Calu3 (cell line): ENCODE measurements around the gene COQ2. TPM values are rescaled to one million over a fixed set of nuclear protein-coding genes. Genes with fewer than 3 reads are reported as not detected.

ENCODE experiments used
- BruUV-seq: library from RNA; stranded (reverse); fragments of 400-500 nt; replicated peaks from 2 replicates; lab custom pipeline; 2021; lab: Mats Ljungman, UMichigan
- CTCF ChIA-PET: fragments of 300-600 bp; sonication (Branson Sonifier 250); formaldehyde crosslinking; loops from one replicate; lab custom pipeline; 2022; ENCODE audit warnings: antibody characterized with exemption; lab: Charles Lee
- DNase-seq: peaks from one replicate; pipeline ENCODE4 v3.0.0; 2022
- H3K27ac Mint-ChIP-seq: one replicate; pipeline ENCODE4 v1.8.0; 2022; ENCODE audit warnings: mixed read lengths; ENCODE audit not compliant: unreplicated experiment
- H3K27me3 Mint-ChIP-seq: one replicate; pipeline ENCODE4 v1.8.0; 2022; ENCODE audit warnings: mixed read lengths; ENCODE audit not compliant: unreplicated experiment
- H3K36me3 Mint-ChIP-seq: one replicate; pipeline ENCODE4 v1.8.0; 2022; ENCODE audit warnings: mild to moderate bottlenecking, moderate library complexity, mixed read lengths; ENCODE audit not compliant: insufficient read depth, unreplicated experiment
- H3K4me1 Mint-ChIP-seq: one replicate; pipeline ENCODE4 v1.8.0; 2022; ENCODE audit warnings: mild to moderate bottlenecking, low read depth, mixed read lengths; ENCODE audit not compliant: unreplicated experiment
- H3K4me3 Mint-ChIP-seq: one replicate; pipeline ENCODE4 v1.8.0; 2022; ENCODE audit warnings: mild to moderate bottlenecking, low read depth, moderate library complexity, mixed read lengths; ENCODE audit not compliant: unreplicated experiment
- H3K9me3 Mint-ChIP-seq: one replicate; pipeline ENCODE4 v1.8.0; 2022; ENCODE audit warnings: low read depth, mixed read lengths; ENCODE audit not compliant: unreplicated experiment
- intact Hi-C: fragments of 100-400 bp; cut with micrococcal nuclease; formaldehyde crosslinking; loops from one replicate; pipeline ENCODE4 v1.10.0; 2022; ENCODE audit not compliant: unreplicated experiment
- total RNA-seq: library from RNA; stranded (reverse); gene quantifications from 2 replicates; pipeline ENCODE4 v1.2.3, GENCODE V29; 2022
- TF ChIP-seq, protein P1 (sequence below): fragments of 200-600 bp; IDR thresholded peaks from one replicate; pipeline ENCODE4 v1.8.0; 2022; ENCODE audit warnings: antibody characterized with exemption; ENCODE audit not compliant: unreplicated experiment

The COQ2 gene
- total RNA-seq, 1 experiment from 2014 or later: 16.3 TPM

- CTCF ChIA-PET: interaction anchor here (0.6 to 0.8 kb wide), 3 partner anchors 363 to 655 kb away, joined by 3 read pairs; no protein-coding TSS in a partner anchor
- peak overlapping the region; percentile 83 for H3K4me3 Mint-ChIP-seq
- H3K27ac Mint-ChIP-seq: peak overlapping the region; percentile 84
- TF ChIP-seq, protein P1, sequence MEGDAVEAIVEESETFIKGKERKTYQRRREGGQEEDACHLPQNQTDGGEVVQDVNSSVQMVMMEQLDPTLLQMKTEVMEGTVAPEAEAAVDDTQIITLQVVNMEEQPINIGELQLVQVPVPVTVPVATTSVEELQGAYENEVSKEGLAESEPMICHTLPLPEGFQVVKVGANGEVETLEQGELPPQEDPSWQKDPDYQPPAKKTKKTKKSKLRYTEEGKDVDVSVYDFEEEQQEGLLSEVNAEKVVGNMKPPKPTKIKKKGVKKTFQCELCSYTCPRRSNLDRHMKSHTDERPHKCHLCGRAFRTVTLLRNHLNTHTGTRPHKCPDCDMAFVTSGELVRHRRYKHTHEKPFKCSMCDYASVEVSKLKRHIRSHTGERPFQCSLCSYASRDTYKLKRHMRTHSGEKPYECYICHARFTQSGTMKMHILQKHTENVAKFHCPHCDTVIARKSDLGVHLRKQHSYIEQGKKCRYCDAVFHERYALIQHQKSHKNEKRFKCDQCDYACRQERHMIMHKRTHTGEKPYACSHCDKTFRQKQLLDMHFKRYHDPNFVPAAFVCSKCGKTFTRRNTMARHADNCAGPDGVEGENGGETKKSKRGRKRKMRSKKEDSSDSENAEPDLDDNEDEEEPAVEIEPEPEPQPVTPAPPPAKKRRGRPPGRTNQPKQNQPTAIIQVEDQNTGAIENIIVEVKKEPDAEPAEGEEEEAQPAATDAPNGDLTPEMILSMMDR: no peak
- no TSS peak for BruUV-seq
- H3K4me1 Mint-ChIP-seq: peaks cover 21% of the 10 kb centered on the region
- no peaks in the 10 kb centered on the region for H3K27me3 Mint-ChIP-seq
- intact Hi-C loops: no loop called here
- DNase-seq: peak; percentile 2
- H3K9me3 Mint-ChIP-seq: no peaks in the 10 kb centered on the region
- H3K36me3 Mint-ChIP-seq: peaks cover 15% of the 10 kb centered on the region
Measured at GRCh38 chr4:83285055-83285407, 433 bp upstream of the COQ2 start.

- BruUV-seq: no TSS peak
- peaks cover 21% of the 10 kb centered on the region for H3K4me1 Mint-ChIP-seq
- CTCF ChIA-PET: no interaction called here
- H3K27me3 Mint-ChIP-seq: no peaks in the 10 kb centered on the region
- intact Hi-C loops: loop anchor here (5.0 kb wide), 2 partner anchors 211 to 431 kb away; no protein-coding TSS in a partner anchor
- TF ChIP-seq, protein P1: no peak
- no peak overlapping the region for H3K27ac Mint-ChIP-seq
- peaks cover 15% of the 10 kb centered on the region for H3K36me3 Mint-ChIP-seq
- no peak for DNase-seq
- no peaks in the 10 kb centered on the region for H3K9me3 Mint-ChIP-seq
- peak overlapping the region; percentile 83 for H3K4me3 Mint-ChIP-seq
Measured at GRCh38 chr4:83283181-83283580, 1.4 kb downstream of the COQ2 start.

DNA sequence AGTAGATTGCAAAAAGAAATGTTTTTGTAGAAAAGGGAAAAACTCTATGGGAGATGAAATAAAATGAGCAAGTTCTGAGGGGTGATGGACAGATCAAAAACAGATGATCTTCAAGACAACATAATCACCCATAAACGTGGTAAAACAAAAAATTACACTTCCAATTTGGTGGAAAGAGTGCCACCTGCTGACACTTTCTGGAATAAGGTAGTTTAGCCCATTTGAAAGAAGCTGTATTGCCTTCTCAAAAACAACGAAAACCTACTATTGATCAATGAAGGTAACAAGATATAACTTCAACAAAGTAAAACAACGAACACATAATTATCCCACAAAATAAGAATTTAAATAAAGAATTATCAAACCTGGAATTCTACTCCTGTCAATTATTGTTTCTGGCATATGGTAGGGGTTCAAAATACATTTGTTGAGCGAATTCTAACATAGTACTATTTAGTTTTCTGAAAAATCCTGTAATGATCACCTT is 2.5 kb downstream of the COQ2 start:
- TF ChIP-seq, protein P1: peak; percentile 30
- CTCF ChIA-PET: interaction anchor here (0.7 to 1.0 kb wide), 6 partner anchors 94 to 247 kb away, joined by 3 to 7 read pairs (median 4); partner anchors contain the start of gene COPS4
- H3K27ac Mint-ChIP-seq: no peak overlapping the region
- no peaks in the 10 kb centered on the region for H3K27me3 Mint-ChIP-seq
- H3K4me3 Mint-ChIP-seq: no peak overlapping the region
- DNase-seq: peak; percentile 41
- intact Hi-C loops: loop anchor here (1.0 to 5.0 kb wide), 3 partner anchors 210 to 430 kb away; no protein-coding TSS in a partner anchor
- H3K4me1 Mint-ChIP-seq: peaks cover 21% of the 10 kb centered on the region
- BruUV-seq: no TSS peak
- H3K9me3 Mint-ChIP-seq: no peaks in the 10 kb centered on the region
- peaks cover 19% of the 10 kb centered on the region for H3K36me3 Mint-ChIP-seq

GRCh38 chr4:83281307-83281706 is 3.3 kb downstream of the COQ2 start:
- CTCF ChIA-PET: interaction anchor here (0.5 kb wide), 1 partner anchor 379 kb away, joined by 5 read pairs; no protein-coding TSS in a partner anchor

More at GRCh38 chr4:83281307-83281706, 3.3 kb downstream of the COQ2 start:
- H3K27me3 Mint-ChIP-seq: no peaks in the 10 kb centered on the region
- TF ChIP-seq, protein P1: no peak
- no peak overlapping the region for H3K4me3 Mint-ChIP-seq
- peaks cover 21% of the 10 kb centered on the region for H3K4me1 Mint-ChIP-seq
- no TSS peak for BruUV-seq
- no peak overlapping the region for H3K27ac Mint-ChIP-seq
- intact Hi-C loops: loop anchor here (5.0 kb wide), 2 partner anchors 209 to 429 kb away; no protein-coding TSS in a partner anchor
- H3K9me3 Mint-ChIP-seq: no peaks in the 10 kb centered on the region
- no peak for DNase-seq
- peaks cover 20% of the 10 kb centered on the region for H3K36me3 Mint-ChIP-seq
